GM12878 (cell line): ENCODE measurements around the gene STRN4. TPM values are rescaled to one million over a fixed set of nuclear protein-coding genes. Genes with fewer than 3 reads are reported as not detected.

ENCODE experiments used
- ATAC-seq: fragments of 200-7000 bp; cut with Tn5 transposase; 3 replicates; pipeline ENCODE4 v1.9.1; 2020; ENCODE audit warnings: mild to moderate bottlenecking, moderate library complexity
- BruUV-seq: library from RNA; stranded (reverse); fragments of 400-500 nt; replicated peaks from 2 replicates; lab custom pipeline; 2021; lab: Mats Ljungman, UMichigan
- CTCF ChIA-PET: fragments of 300-600 bp; sonication (Branson Sonifier 250); formaldehyde crosslinking; extraction: SDS; loops from one replicate; lab custom pipeline; 2021; ENCODE audit warnings: inconsistent platforms; lab: Yijun Ruan, JAX
- POLR2A ChIA-PET: fragments of 350-600 bp; formaldehyde crosslinking; extraction: SDS; loops from one replicate; lab custom pipeline; 2021; ENCODE audit warnings: inconsistent platforms; lab: Charles Lee
- RAD21 ChIA-PET: fragments of 300-600 bp; sonication (Branson Sonifier 250); formaldehyde crosslinking; loops from one replicate; lab custom pipeline; 2023; ENCODE audit warnings: antibody characterized with exemption; ENCODE audit not compliant: unreplicated experiment; lab: Charles Lee
- SMC1A ChIA-PET: fragments of 300-600 bp; sonication (Branson Sonifier 250); formaldehyde crosslinking; loops from one replicate; lab custom pipeline; 2023; ENCODE audit not compliant: unreplicated experiment, uncharacterized antibody; lab: Charles Lee
- DNase-seq: peaks from one replicate; pipeline ENCODE4 v3.0.0-alpha.2; 2011; ENCODE audit warnings: low read depth, low spot score
- FAIRE-seq: peaks from 3 replicates; lab custom pipeline; 2011; peaks lifted over from hg19 to GRCh38; lab: Jason Lieb, UNC
- H2AFZ ChIP-seq: 2 replicates; pipeline ENCODE4 v1.6.0; 2011; ENCODE audit warnings: low read depth, low read length, control low read depth; ENCODE audit not compliant: control insufficient read depth
- H3K27ac ChIP-seq: 2 replicates; pipeline ENCODE4 v1.5.1; 2011; ENCODE audit warnings: control low read depth; ENCODE audit not compliant: control insufficient read depth, insufficient read depth
- H3K27me3 ChIP-seq, 2 experiments: replicated peaks in 1 of 2; 2 replicates each; pipeline versions ENCODE4 v1.6.0 to v1.6.1; 2011; ENCODE audit warnings: low read length in 1 of 2; ENCODE audit not compliant: control insufficient read depth in 2 of 2, insufficient read depth in 2 of 2
- H3K36me3 ChIP-seq, 2 experiments: 2 replicates each; pipeline ENCODE4 v1.5.1; 2011; ENCODE audit warnings: low read length in 1 of 2; ENCODE audit not compliant: control insufficient read depth in 2 of 2, insufficient read depth in 2 of 2
- H3K4me1 ChIP-seq: 2 replicates; pipeline ENCODE4 v1.6.1; 2011; ENCODE audit warnings: mild to moderate bottlenecking, low read length, moderate library complexity, mixed read lengths; ENCODE audit not compliant: control insufficient read depth, insufficient read depth
- H3K4me2 ChIP-seq: 2 replicates; pipeline ENCODE4 v1.6.0; 2011; ENCODE audit warnings: control low read depth; ENCODE audit not compliant: control insufficient read depth, insufficient read depth
- H3K4me3 ChIP-seq: fragments of 200-600 bp; sonication (generic); 2 replicates; pipeline ENCODE4 v1.5.1; 2016
- H3K79me2 ChIP-seq: 2 replicates; pipeline ENCODE4 v1.6.0; 2011; ENCODE audit warnings: low read length; ENCODE audit not compliant: control insufficient read depth, insufficient read depth
- H3K9ac ChIP-seq: 2 replicates; pipeline ENCODE4 v1.8.0; 2011; ENCODE audit warnings: low read length, control low read depth, mixed read lengths; ENCODE audit not compliant: control insufficient read depth, insufficient read depth
- H3K9me3 ChIP-seq: replicated peaks from 3 replicates; pipeline ENCODE4 v1.5.1; 2011; ENCODE audit warnings: mild to moderate bottlenecking, low read length; ENCODE audit not compliant: control insufficient read depth, insufficient read depth
- H4K20me1 ChIP-seq: 2 replicates; pipeline ENCODE4 v1.6.0; 2011; ENCODE audit not compliant: control insufficient read depth, insufficient read depth
- ASH2L ChIP-seq: fragments of 300-600, 200-600 bp; sonication (generic); IDR thresholded peaks from 2 replicates; pipeline ENCODE4 v1.6.1; 2017; ENCODE audit warnings: low read depth, mild to moderate bottlenecking, borderline replicate concordance
- CHD4 ChIP-seq: fragments of 200-600 bp; sonication (generic); IDR thresholded peaks from 2 replicates; pipeline ENCODE4 v1.6.1; 2016; ENCODE audit warnings: mild to moderate bottlenecking
- E4F1 ChIP-seq: fragments of 450-650 bp; IDR thresholded peaks from 2 replicates; pipeline ENCODE4 v1.6.1; 2018; ENCODE audit warnings: borderline replicate concordance, mild to moderate bottlenecking; ENCODE audit not compliant: partially characterized antibody
- ELK1 ChIP-seq: IDR thresholded peaks from 2 replicates; pipeline ENCODE4 v1.6.1; 2012; ENCODE audit warnings: low read depth, low read length, improper control_type of control experiment
- ESRRA ChIP-seq: IDR thresholded peaks from 2 replicates; pipeline ENCODE4 v1.6.1; 2012; ENCODE audit warnings: mild to moderate bottlenecking, low read length, improper control_type of control experiment
- FOXM1 ChIP-seq: IDR thresholded peaks from 2 replicates; pipeline ENCODE4 v1.6.1; 2012; ENCODE audit warnings: low read depth, mild to moderate bottlenecking, inconsistent platforms, low read length, moderate library complexity
- MEF2A ChIP-seq: IDR thresholded peaks from 2 replicates; pipeline ENCODE4 v1.6.1; 2011; ENCODE audit warnings: low read depth, mild to moderate bottlenecking, low read length, moderate library complexity; ENCODE audit not compliant: insufficient read depth
- MYC ChIP-seq: IDR thresholded peaks from 2 replicates; pipeline ENCODE4 v1.6.1; 2011; ENCODE audit warnings: mild to moderate bottlenecking, low read length, moderate library complexity, inconsistent platforms; ENCODE audit not compliant: insufficient read depth, insufficient replicate concordance, insufficient read length, severe bottlenecking
- PAX5 ChIP-seq: IDR thresholded peaks from 2 replicates; pipeline ENCODE4 v1.6.1; 2011; ENCODE audit warnings: low read depth, low read length, borderline replicate concordance
- SIN3A ChIP-seq: IDR thresholded peaks from 2 replicates; pipeline ENCODE4 v1.6.1; 2012; ENCODE audit warnings: low read depth, low read length, improper control_type of control experiment
- SIX5 ChIP-seq: IDR thresholded peaks from 2 replicates; pipeline ENCODE4 v1.6.1; 2011; ENCODE audit warnings: mild to moderate bottlenecking, low read depth, low read length, moderate library complexity; ENCODE audit not compliant: severe bottlenecking
- TBL1XR1 ChIP-seq: IDR thresholded peaks from 2 replicates; pipeline ENCODE4 v1.6.1; 2012; ENCODE audit warnings: low read depth, low read length, improper control_type of control experiment
- ZBTB40 ChIP-seq: fragments of 450-650 bp; IDR thresholded peaks from 2 replicates; pipeline ENCODE4 v1.6.1; 2016; ENCODE audit warnings: mild to moderate bottlenecking, moderate library complexity, borderline replicate concordance
- ZNF274 ChIP-seq: IDR thresholded peaks from one replicate; pipeline ENCODE4 v1.8.0; 2011; ENCODE audit not compliant: insufficient read length, insufficient read depth
- WGBS: methylation state at CpG from one replicate; pipeline ENCODE4 v1.1.6; 2016; ENCODE audit warnings: low lambda C conversion rate; ENCODE audit not compliant: insufficient replicate concordance, insufficient coverage; ENCODE audit errors: missing lambda C conversion rate; 5-methylcytosine and 5-hydroxymethylcytosine counted together
- in situ Hi-C: fragments of 300-500 bp; cut with MboI; formaldehyde crosslinking; loops from 9 replicates; pipeline ENCODE4 v1.14.3; 2018; ENCODE audit warnings: mixed read lengths
- intact Hi-C: fragments of 100-400 bp; cut with micrococcal nuclease; formaldehyde crosslinking; loops from one replicate; pipeline ENCODE4 v1.14.2; 2022; ENCODE audit not compliant: unreplicated experiment
- polyA plus RNA-seq, 11 experiments: library from polyadenylated mRNA; depleted of rRNA in 4 of 11; unstranded in 6 of 11; stranded (reverse) in 5 of 11; fragments of >200 nt; fragmentation: Nextera tagmentation in 4 of 11; fragmentation: Illumina TruSeq in 1 of 11; extraction: Ambion mirVana in 4 of 11; extraction: Trizol in 1 of 11; gene quantifications; 1 replicate in 1 of 11; 2 replicates in 10 of 11; pipeline versions ENCODE4 v1.2.1 to v1.2.3, GENCODE V29; 2011 to 2016; ENCODE audit warnings: inconsistent platforms in 2 of 11, missing spikeins in 2 of 11, low read depth in 1 of 11
- total RNA-seq, 4 experiments: library from RNA; depleted of rRNA in 3 of 4; stranded (reverse); fragments of >200 nt in 3 of 4; fragmentation: Illumina TruSeq in 1 of 4; extraction: Trizol in 1 of 4; gene quantifications; 2 replicates each; pipeline versions ENCODE4 v1.2.1 to v1.2.3, GENCODE V29; 2013 to 2021

The STRN4 gene
- total and polyA plus RNA-seq, 10 of the 15 experiments (the other 5 are each of a cell fraction or from before 2014, with no cell fraction given): 0.42 to 62.8 (median 22.5) TPM

GRCh38 chr19:46784262-46785053 is 38.2 kb upstream of the STRN4 start:
- DNase-seq (peak; percentile 62), FAIRE-seq (no peak), ATAC-seq (peak; percentile 65)
- H3K36me3 ChIP-seq: peaks cover 8 to 16% of the 10 kb centered on the region in 2 experiments; a peak in 3 of 4 replicates
- peak overlapping the region; percentile 81 for H3K4me2 ChIP-seq
- in situ Hi-C loops: no loop called here
- H3K4me3 ChIP-seq: peak overlapping the region; percentile 100
- no TSS peak for BruUV-seq
- 3% methylated on average over 17 of the region's 17 CpGs for WGBS
- ChIA-PET POLR2A (interaction anchor here (1.0 to 1.9 kb wide), 7 partner anchors 19 to 472 kb away, joined by 3 to 6 read pairs (median 4); partner anchors contain the start of genes CCDC9 and ZC3H4), CTCF (interaction anchor here (0.6 to 4.4 kb wide), 19 partner anchors 12 to 564 kb away, joined by 3 to 43 read pairs (median 6); partner anchors contain the start of gene DHX34), RAD21 (interaction anchor here (1.0 to 2.5 kb wide), 4 partner anchors 36 to 56 kb away, joined by 3 to 8 read pairs (median 5); no protein-coding TSS in a partner anchor), SMC1A (interaction anchor here (0.7 to 2.5 kb wide), 13 partner anchors 9 to 208 kb away, joined by 3 to 11 read pairs (median 4); no protein-coding TSS in a partner anchor)
- no peaks in the 10 kb centered on the region for H3K27me3 ChIP-seq
- H4K20me1 ChIP-seq: no peaks in the 10 kb centered on the region; the same call in 1 of the 2 replicates
- H2AFZ ChIP-seq: no peak overlapping the region
- peak overlapping the region; percentile 65 for H3K9ac ChIP-seq
- 0 out of 2 replicates have a peak, but pooled peaks cover 7% of the 10 kb centered on the region for H3K4me1 ChIP-seq
- intact Hi-C loops: loop anchor here (5.0 kb wide), 1 partner anchor 38 kb away; no protein-coding TSS in a partner anchor
- no peaks in the 10 kb centered on the region; the same call in 2 of the 3 replicates for H3K9me3 ChIP-seq
- peaks cover 65% of the 10 kb centered on the region for H3K79me2 ChIP-seq
- H3K27ac ChIP-seq: peak overlapping the region; percentile 94
- TF ChIP-seq ZNF274 (no peak), SIX5 (no peak), ZBTB40 (no peak), SIN3A (no peak), ESRRA (no peak), ELK1 (no peak), CHD4 (no peak), FOXM1 (no peak), PAX5 (no peak), E4F1 (no peak), MYC (no peak), TBL1XR1 (no peak), ASH2L (no peak), MEF2A (no peak)
